SU-DHL-6 (cell line): ENCODE results near the gene CLMN.

ENCODE experiments used
- H2AFZ ChIP-seq: fragments of 200-600 bp; sonication (generic); 2 replicates; pipeline ENCODE4 v1.6.1; 2014; ENCODE audit warnings: low read depth, mild to moderate bottlenecking, moderate library complexity, mixed read lengths, antibody characterized with exemption, low read length; ENCODE audit not compliant: severe bottlenecking
- H3F3A ChIP-seq: fragments of 200-600 bp; shearing (Covaris generic); 2 replicates; pipeline ENCODE4 v1.6.0; 2016; ENCODE audit warnings: antibody characterized with exemption, mild to moderate bottlenecking; ENCODE audit not compliant: insufficient read depth
- H3K27ac ChIP-seq: fragments of 200-600 bp; sonication (generic); 2 replicates; pipeline ENCODE4 v1.5.1; 2016; ENCODE audit warnings: low read depth, mild to moderate bottlenecking, low read length, moderate library complexity, mixed read lengths
- H3K27me3 ChIP-seq: fragments of 200-600 bp; sonication (generic), shearing (Covaris generic); 2 replicates; pipeline ENCODE4 v1.6.0; 2014; ENCODE audit warnings: mild to moderate bottlenecking, low read length
- H3K36me3 ChIP-seq: fragments of 200-600 bp; sonication (generic); 2 replicates; pipeline ENCODE4 v1.6.1; 2014; ENCODE audit warnings: mild to moderate bottlenecking, low read length, mixed read lengths
- H3K4me2 ChIP-seq: fragments of 300-600, 200-600 bp; shearing (Covaris generic), sonication (generic); 2 replicates; pipeline ENCODE4 v1.6.0; 2014; ENCODE audit warnings: low read length, low read depth, mild to moderate bottlenecking; ENCODE audit not compliant: poor library complexity, severe bottlenecking
- H3K4me3 ChIP-seq: fragments of 200-600 bp; sonication (generic); 2 replicates; pipeline ENCODE4 v1.5.1; 2014; ENCODE audit warnings: antibody characterized with exemption, low read length, mild to moderate bottlenecking, mixed read lengths; ENCODE audit not compliant: insufficient read depth, poor library complexity, severe bottlenecking
- H3K79me2 ChIP-seq: fragments of 200-600 bp; sonication (generic); 2 replicates; pipeline ENCODE4 v1.6.1; 2014; ENCODE audit warnings: mild to moderate bottlenecking, low read length, moderate library complexity; ENCODE audit not compliant: insufficient read depth
- H3K9ac ChIP-seq: fragments of 200-600 bp; sonication (generic); 2 replicates; pipeline ENCODE4 v1.7.0; 2014; ENCODE audit warnings: mild to moderate bottlenecking, low read length
- H3K9me2 ChIP-seq: fragments of 200-600 bp; sonication (generic); replicated peaks from 2 replicates; pipeline ENCODE4 v1.6.1; 2014; ENCODE audit warnings: low read length; ENCODE audit not compliant: insufficient read depth
- H3K9me3 ChIP-seq: fragments of 200-600 bp; sonication (generic); 2 replicates; pipeline ENCODE4 v1.6.1; 2014; ENCODE audit warnings: low read length, mixed read lengths; ENCODE audit not compliant: insufficient read depth
- H4K20me1 ChIP-seq: fragments of 200-600 bp; sonication (generic); 2 replicates; pipeline ENCODE4 v1.6.1; 2014; ENCODE audit warnings: low read depth, mild to moderate bottlenecking, antibody characterized with exemption, low read length, moderate library complexity, mixed read lengths
- EZH2phosphoT487 ChIP-seq: fragments of 200-600 bp; sonication (generic), shearing (Covaris generic); conservative IDR thresholded peaks from 2 replicates; pipeline ENCODE4 v1.6.1; 2018; ENCODE audit warnings: mild to moderate bottlenecking, antibody characterized with exemption, low read length, moderate library complexity, mixed read lengths
- TF ChIP-seq, protein P1 (sequence below): fragments of 200-600 bp; sonication (generic); IDR thresholded peaks from one replicate; pipeline ENCODE4 v1.5.1; 2017; ENCODE audit warnings: antibody characterized with exemption, mild to moderate bottlenecking, low read length, moderate library complexity; ENCODE audit not compliant: insufficient read depth, poor library complexity, severe bottlenecking

CLMN gene

DNA sequence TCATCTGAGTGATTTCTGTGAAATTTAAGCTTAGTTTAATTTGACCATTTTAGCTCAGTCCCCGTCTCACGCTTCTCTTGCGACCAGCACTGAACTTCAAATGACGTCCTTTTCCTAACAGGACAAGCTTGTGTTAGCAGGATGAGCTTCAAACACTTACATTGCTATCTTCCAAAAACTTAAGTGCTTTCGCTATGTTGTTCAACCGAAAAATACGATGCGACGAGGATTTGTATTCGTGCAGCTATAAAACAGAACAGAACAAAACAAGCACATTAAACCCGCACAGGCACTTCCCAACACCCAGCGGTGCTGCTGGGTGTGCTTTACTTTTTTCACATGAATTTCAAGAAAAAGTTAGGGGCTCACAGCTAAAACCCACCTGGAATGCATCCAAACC lies 98.2 kb downstream of the CLMN start:
- TF ChIP-seq, protein P1, sequence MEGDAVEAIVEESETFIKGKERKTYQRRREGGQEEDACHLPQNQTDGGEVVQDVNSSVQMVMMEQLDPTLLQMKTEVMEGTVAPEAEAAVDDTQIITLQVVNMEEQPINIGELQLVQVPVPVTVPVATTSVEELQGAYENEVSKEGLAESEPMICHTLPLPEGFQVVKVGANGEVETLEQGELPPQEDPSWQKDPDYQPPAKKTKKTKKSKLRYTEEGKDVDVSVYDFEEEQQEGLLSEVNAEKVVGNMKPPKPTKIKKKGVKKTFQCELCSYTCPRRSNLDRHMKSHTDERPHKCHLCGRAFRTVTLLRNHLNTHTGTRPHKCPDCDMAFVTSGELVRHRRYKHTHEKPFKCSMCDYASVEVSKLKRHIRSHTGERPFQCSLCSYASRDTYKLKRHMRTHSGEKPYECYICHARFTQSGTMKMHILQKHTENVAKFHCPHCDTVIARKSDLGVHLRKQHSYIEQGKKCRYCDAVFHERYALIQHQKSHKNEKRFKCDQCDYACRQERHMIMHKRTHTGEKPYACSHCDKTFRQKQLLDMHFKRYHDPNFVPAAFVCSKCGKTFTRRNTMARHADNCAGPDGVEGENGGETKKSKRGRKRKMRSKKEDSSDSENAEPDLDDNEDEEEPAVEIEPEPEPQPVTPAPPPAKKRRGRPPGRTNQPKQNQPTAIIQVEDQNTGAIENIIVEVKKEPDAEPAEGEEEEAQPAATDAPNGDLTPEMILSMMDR: no peak
- no peak for TF ChIP-seq EZH2phosphoT487
- no peaks in the 10 kb centered on the region for H3F3A ChIP-seq
- no peak overlapping the region for H3K9ac ChIP-seq
- H3K4me2 ChIP-seq: no peak overlapping the region
- no peak overlapping the region for H2AFZ ChIP-seq
- H3K79me2 ChIP-seq: no peaks in the 10 kb centered on the region
- H4K20me1 ChIP-seq: no peaks in the 10 kb centered on the region
- H3K9me3 ChIP-seq: no peaks in the 10 kb centered on the region
- no peaks in the 10 kb centered on the region for H3K9me2 ChIP-seq
- H3K27ac ChIP-seq: no peak overlapping the region
- no peaks in the 10 kb centered on the region for H3K36me3 ChIP-seq
- no peak overlapping the region for H3K4me3 ChIP-seq
- H3K27me3 ChIP-seq: no peaks in the 10 kb centered on the region

DNA sequence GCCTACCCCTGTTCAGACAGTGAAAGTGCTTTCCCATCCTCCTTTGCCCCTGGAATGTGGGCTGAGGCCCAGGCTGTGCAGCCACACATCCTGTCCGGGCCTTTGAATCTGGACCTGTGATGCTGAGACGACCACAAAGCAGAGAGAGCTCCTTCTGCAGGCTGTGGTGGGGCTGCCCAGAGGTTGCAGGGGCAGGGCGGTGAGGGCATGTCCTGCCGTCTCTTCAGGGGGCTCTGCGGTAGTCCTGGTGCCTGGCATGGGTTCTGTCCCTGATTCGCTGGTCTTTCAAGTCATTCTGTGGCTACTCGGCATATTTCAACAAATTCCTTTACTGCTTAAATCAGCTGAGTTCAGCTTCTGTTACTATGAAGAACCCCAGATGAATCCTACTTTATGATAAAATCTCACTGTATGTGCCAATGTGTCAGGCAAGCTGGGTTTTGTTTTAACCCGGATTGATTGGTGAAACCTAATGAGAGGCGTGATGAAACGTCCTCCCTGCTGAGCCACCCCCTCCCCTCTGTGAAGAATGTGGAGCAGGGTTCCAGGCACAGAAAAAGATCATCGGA lies 99.0 kb downstream of the CLMN start:
- no peak overlapping the region for H3K4me3 ChIP-seq
- H3K79me2 ChIP-seq: no peaks in the 10 kb centered on the region
- H3K36me3 ChIP-seq: no peaks in the 10 kb centered on the region
- H3K9me2 ChIP-seq: no peaks in the 10 kb centered on the region
- H3K9me3 ChIP-seq: no peaks in the 10 kb centered on the region
- H3K9ac ChIP-seq: no peak overlapping the region
- H3K27ac ChIP-seq: no peak overlapping the region
- no peak overlapping the region for H2AFZ ChIP-seq
- no peaks in the 10 kb centered on the region for H4K20me1 ChIP-seq
- TF ChIP-seq, protein P1: no peak
- TF ChIP-seq EZH2phosphoT487: no peak
- no peaks in the 10 kb centered on the region for H3K27me3 ChIP-seq
- no peak overlapping the region for H3K4me2 ChIP-seq
- no peaks in the 10 kb centered on the region for H3F3A ChIP-seq

DNA sequence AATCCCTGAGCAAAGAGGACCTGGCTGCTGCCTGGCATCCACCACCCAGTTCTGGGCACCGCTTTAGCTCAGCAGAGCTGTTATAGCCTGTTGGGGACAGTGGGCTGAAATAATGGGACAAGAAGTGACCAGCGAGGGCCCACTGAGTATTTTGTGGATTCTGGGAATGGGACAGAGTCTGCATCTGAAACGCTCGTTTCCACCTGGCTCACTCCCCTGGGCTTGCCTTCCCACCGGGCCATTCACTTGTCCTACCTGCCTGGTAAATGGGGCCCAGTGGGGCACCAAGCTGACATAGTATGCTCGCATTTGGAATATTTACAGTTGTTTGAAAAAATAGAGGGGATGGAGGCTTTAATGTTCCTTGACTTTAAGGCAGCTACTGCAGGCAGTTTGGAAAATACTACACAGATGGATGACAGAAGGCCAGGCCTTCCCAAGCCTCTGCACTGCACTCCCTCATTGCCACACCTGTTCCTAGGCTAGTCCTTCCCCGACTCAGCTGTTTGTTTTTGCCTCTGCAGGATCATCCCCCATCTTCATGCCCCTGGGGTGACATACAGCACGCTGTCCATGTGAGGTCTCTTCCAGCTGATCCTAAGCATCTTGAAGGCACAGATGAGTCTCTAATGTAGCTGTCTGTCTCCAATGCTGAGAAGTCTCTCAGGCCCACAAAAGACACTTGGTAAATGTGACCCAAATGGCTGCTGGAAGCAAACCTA lies 101.1 kb downstream of the CLMN start:
- H2AFZ ChIP-seq: no peak overlapping the region
- no peak overlapping the region for H3K4me2 ChIP-seq
- no peak overlapping the region for H3K27ac ChIP-seq

More for the DNA sequence above, 101.1 kb downstream of the CLMN start:
- H3K4me3 ChIP-seq: no peak overlapping the region
- no peaks in the 10 kb centered on the region for H3K79me2 ChIP-seq
- no peaks in the 10 kb centered on the region for H4K20me1 ChIP-seq
- H3F3A ChIP-seq: no peaks in the 10 kb centered on the region
- no peaks in the 10 kb centered on the region for H3K36me3 ChIP-seq
- no peaks in the 10 kb centered on the region for H3K9me3 ChIP-seq
- no peak overlapping the region for H3K9ac ChIP-seq
- H3K9me2 ChIP-seq: no peaks in the 10 kb centered on the region
- no peaks in the 10 kb centered on the region for H3K27me3 ChIP-seq
- TF ChIP-seq, protein P1: no peak
- no peak for TF ChIP-seq EZH2phosphoT487
